EH (cell line): ENCODE measurements around the gene MGP.

Experiments used
- DNase-seq: peaks from one replicate; pipeline ENCODE4 v3.0.0-alpha.2; 2015; ENCODE audit warnings: low read depth

Gene MGP

GRCh38 chr12:14854586-14855183, 31.0 kb downstream of the MGP start:
- peak; percentile 69 for DNase-seq

- peak; percentile 51 for DNase-seq
These were observed 31.7 kb downstream of the MGP start for GRCh38 chr12:14853961-14854360.

- DNase-seq = no peak
These were observed 32.8 kb downstream of the MGP start for GRCh38 chr12:14852880-14853279.

- no peak for DNase-seq
These were observed 34.6 kb downstream of the MGP start for GRCh38 chr12:14850929-14851663.

GRCh38 chr12:14849661-14850060, 36.0 kb downstream of the MGP start:
- peak; percentile 91 for DNase-seq

- peak; percentile 58 for DNase-seq
These were observed 38.6 kb downstream of the MGP start for GRCh38 chr12:14846876-14847580.

GRCh38 chr12:14846042-14846587, 39.5 kb downstream of the MGP start:
- DNase-seq = peak; percentile 46

GRCh38 chr12:14845350-14845750, 40.3 kb downstream of the MGP start:
- DNase-seq = peak; percentile 75

- DNase-seq = no peak
These were observed 41.3 kb downstream of the MGP start for GRCh38 chr12:14844401-14844800.

GRCh38 chr12:14843425-14843887, 42.2 kb downstream of the MGP start, which contains the start of gene ART4:
Gene ART4 (minus strand): TSS chr12:14843526. CDS start chr12:14843113, 413 bp downstream.
- DNase-seq = no peak

- DNase-seq = no peak
These were observed 43.3 kb downstream of the MGP start for GRCh38 chr12:14842315-14842714.

- peak; percentile 92 for DNase-seq
These were observed 43.9 kb downstream of the MGP start for GRCh38 chr12:14841761-14842160.

- DNase-seq = no peak
These were observed 45.0 kb downstream of the MGP start for GRCh38 chr12:14840616-14841015.

- no peak for DNase-seq
These were observed 46.4 kb downstream of the MGP start for GRCh38 chr12:14839262-14839661.

GRCh38 chr12:14836336-14837210, 49.1 kb downstream of the MGP start:
- DNase-seq = peak; percentile 93

- DNase-seq = no peak
These were observed 51.1 kb downstream of the MGP start for GRCh38 chr12:14834509-14834908.

- DNase-seq = peak; percentile 73
These were observed 51.7 kb downstream of the MGP start for GRCh38 chr12:14833952-14834351.

GRCh38 chr12:14833336-14833735, 52.3 kb downstream of the MGP start:
- no peak for DNase-seq
